HCT116 (cell line): ENCODE measurements around the gene RPS6KL1. TPM values are rescaled to one million over a fixed set of nuclear protein-coding genes. Genes with fewer than 3 reads are reported as not detected.

Source experiments
- ATAC-seq: fragments of 200-7000 bp; cut with Tn5 transposase; 2 replicates; pipeline ENCODE4 v1.9.1; 2020; ENCODE audit warnings: mild to moderate bottlenecking, moderate library complexity
- BruUV-seq: library from RNA; stranded (reverse); fragments of 400-500 nt; replicated peaks from 2 replicates; lab custom pipeline; 2021; lab: Mats Ljungman, UMichigan
- CTCF ChIA-PET: fragments of 300-600 bp; sonication (Branson Sonifier 250); formaldehyde crosslinking; loops from one replicate; lab custom pipeline; 2021; ENCODE audit warnings: antibody characterized with exemption; lab: Charles Lee
- POLR2A ChIA-PET: fragments of 300-600, 350-600 bp; sonication (Branson Sonifier 250); formaldehyde crosslinking; loops from one replicate; lab custom pipeline; 2021; ENCODE audit warnings: antibody characterized with exemption; lab: Charles Lee
- RAD21 ChIA-PET, 2 experiments: fragments of 300-600 bp; sonication (Branson Sonifier 250); formaldehyde crosslinking; loops; one replicate each; lab custom pipeline; 2023; ENCODE audit warnings: low total read pairs in 2 of 2; ENCODE audit not compliant: uncharacterized antibody in 2 of 2, unreplicated experiment in 2 of 2, low non-redundant PET in 1 of 2; lab: Charles Lee
- DNase-seq: peaks from one replicate; pipeline ENCODE4 v3.0.0-alpha.2; 2010; ENCODE audit warnings: low read depth, low spot score
- H2AFZ ChIP-seq: fragments of 200-600 bp; shearing (Covaris generic), sonication (generic); 2 replicates; pipeline ENCODE4 v1.6.1; 2017; ENCODE audit warnings: low read depth, mixed run types, mixed read lengths, antibody characterized with exemption, low read length; ENCODE audit not compliant: poor library complexity, severe bottlenecking
- H3K27ac ChIP-seq: 2 replicates; pipeline ENCODE4 v1.5.1; 2012; ENCODE audit warnings: low read depth, low read length
- H3K27me3 ChIP-seq: fragments of 200-600 bp; sonication (generic); 2 replicates; pipeline ENCODE4 v1.6.1; 2016; ENCODE audit warnings: mixed run types, low read length, mixed read lengths; ENCODE audit not compliant: insufficient read depth
- H3K36me3 ChIP-seq, 2 experiments: fragments of 200-500 bp in 1 of 2; fragments of 200-600 bp in 1 of 2; sonication (Bioruptor generic) in 1 of 2; sonication (generic) in 1 of 2; 2 replicates each; pipeline versions ENCODE4 v1.5.1 to v1.6.1; 2014 to 2016; ENCODE audit warnings: low read length in 2 of 2, inconsistent platforms in 1 of 2, mixed read lengths in 1 of 2, mixed run types in 1 of 2; ENCODE audit not compliant: insufficient read depth in 2 of 2, control insufficient read depth in 1 of 2
- H3K4me1 ChIP-seq, 2 experiments: fragments of 200-600 bp in 1 of 2; sonication (generic) in 1 of 2; 2 replicates each; pipeline versions ENCODE4 v1.5.1 to v1.6.1; 2012 to 2017; ENCODE audit warnings: low read length in 2 of 2, inconsistent platforms in 1 of 2, mild to moderate bottlenecking in 1 of 2, mixed read lengths in 1 of 2, mixed run types in 1 of 2, moderate library complexity in 1 of 2; ENCODE audit not compliant: insufficient read depth in 2 of 2, control insufficient read depth in 1 of 2
- H3K4me2 ChIP-seq: fragments of 200-600 bp; sonication (generic); 2 replicates; pipeline ENCODE4 v1.6.1; 2017; ENCODE audit warnings: mixed run types, low read length, mixed read lengths
- H3K4me3 ChIP-seq, 2 experiments: fragments of 200-600 bp in 1 of 2; sonication (generic) in 1 of 2; replicated peaks in 1 of 2; 2 replicates each; pipeline ENCODE4 v1.5.1; 2011 to 2016; ENCODE audit warnings: low read length in 2 of 2, control low read depth in 1 of 2, low read depth in 1 of 2, mild to moderate bottlenecking in 1 of 2, mixed read lengths in 1 of 2, mixed run types in 1 of 2
- H3K79me2 ChIP-seq: fragments of 200-600 bp; sonication (generic); 2 replicates; pipeline ENCODE4 v1.6.1; 2017; ENCODE audit warnings: mild to moderate bottlenecking, mixed run types, low read length, moderate library complexity, mixed read lengths; ENCODE audit not compliant: insufficient read depth
- H3K9ac ChIP-seq: fragments of 200-600 bp; sonication (generic); 2 replicates; pipeline ENCODE4 v1.6.1; 2016; ENCODE audit warnings: low read length, mixed read lengths
- H3K9me2 ChIP-seq: fragments of 200-600 bp; sonication (generic), shearing (Covaris generic); 2 replicates; pipeline ENCODE4 v1.6.1; 2017; ENCODE audit warnings: mixed run types, mild to moderate bottlenecking, moderate library complexity; ENCODE audit not compliant: insufficient read depth
- H3K9me3 ChIP-seq, 2 experiments: fragments of 200-500 bp in 1 of 2; fragments of 200-600 bp in 1 of 2; sonication (Bioruptor generic) in 1 of 2; sonication (generic) in 1 of 2; 2 replicates each; pipeline ENCODE4 v1.6.1; 2014 to 2017; ENCODE audit warnings: low read length in 2 of 2, mixed read lengths in 2 of 2, inconsistent platforms in 1 of 2, low read depth in 1 of 2, mild to moderate bottlenecking in 1 of 2, mixed run types in 1 of 2, moderate library complexity in 1 of 2; ENCODE audit not compliant: control insufficient read depth in 1 of 2, insufficient read depth in 1 of 2
- H4K20me1 ChIP-seq: fragments of 200-600 bp; sonication (generic), shearing (Covaris generic); 2 replicates; pipeline ENCODE4 v1.6.1; 2017; ENCODE audit warnings: mixed run types, mild to moderate bottlenecking, moderate library complexity; ENCODE audit not compliant: insufficient read depth
- CTCF ChIP-seq, 3 experiments: fragments of 200-600 bp in 1 of 3; sonication (generic) in 1 of 3; IDR thresholded peaks in 2 of 3; conservative IDR thresholded peaks in 1 of 3; 2 replicates each; pipeline ENCODE4 v1.5.1; 2012 to 2017; ENCODE audit warnings: low read depth in 2 of 3, low read length in 2 of 3, antibody characterized with exemption in 1 of 3, borderline replicate concordance in 1 of 3, control low read depth in 1 of 3, mild to moderate bottlenecking in 1 of 3, mixed read lengths in 1 of 3, mixed run types in 1 of 3, moderate library complexity in 1 of 3; ENCODE audit not compliant: insufficient read depth in 1 of 3
- EZH2phosphoT487 ChIP-seq: fragments of 200-600 bp; IDR thresholded peaks from 2 replicates; pipeline ENCODE4 v1.6.1; 2018; ENCODE audit warnings: antibody characterized with exemption, borderline replicate concordance
- RAD21 ChIP-seq: IDR thresholded peaks from 2 replicates; pipeline ENCODE4 v1.6.1; 2012; ENCODE audit warnings: low read depth, mild to moderate bottlenecking
- SP1 ChIP-seq: IDR thresholded peaks from 2 replicates; pipeline ENCODE4 v1.6.1; 2012; ENCODE audit warnings: low read depth
- SRF ChIP-seq: IDR thresholded peaks from 2 replicates; pipeline ENCODE4 v1.6.1; 2012; ENCODE audit warnings: low read depth
- TCF7L2 ChIP-seq: IDR thresholded peaks from 2 replicates; pipeline ENCODE4 v1.7.0; 2011; ENCODE audit warnings: borderline replicate concordance, inconsistent platforms; ENCODE audit not compliant: insufficient read depth, insufficient read length; ENCODE audit errors: extremely low read depth
- ZFX ChIP-seq: fragments of 450-650 bp; IDR thresholded peaks from 2 replicates; pipeline ENCODE4 v1.6.1; 2017
- intact Hi-C: fragments of 100-400 bp; cut with micrococcal nuclease; formaldehyde crosslinking; loops from 2 replicates; pipeline ENCODE4 v1.10.0; 2022
- total RNA-seq: library from RNA; stranded (reverse); gene quantifications from one replicate; pipeline ENCODE4 v1.2.1, GENCODE V29; 2021; ENCODE audit not compliant: unreplicated experiment

The RPS6KL1 gene
- total RNA-seq, 1 experiment from 2014 or later = 6.7 TPM

GRCh38 chr14:74951443-74952179 lies 28.6 kb upstream of the RPS6KL1 start:
- CTCF ChIA-PET = no interaction called here
- H2AFZ ChIP-seq = no peak overlapping the region
- H3K4me3 ChIP-seq = no peak overlapping the region
- no peaks in the 10 kb centered on the region for H3K36me3 ChIP-seq
- H3K4me1 ChIP-seq = peaks cover 4 to 25% of the 10 kb centered on the region in 2 experiments; a peak in 3 of 4 replicates
- BruUV-seq = no TSS peak
- POLR2A ChIA-PET = no interaction called here
- no peak for DNase-seq
- no peak for TF ChIP-seq SP1
- no peak for TF ChIP-seq CTCF (IDR thresholded peaks at IDR 0.05 in 2 of 3, conservative IDR thresholded peaks at IDR 0.05 in 1 of 3; ENCODE audit: borderline replicate concordance in 1 of 3, insufficient read depth in 1 of 3, low read depth in 2 of 3, low read length in 2 of 3)
- TF ChIP-seq TCF7L2 = no peak
- no peaks in the 10 kb centered on the region for H3K79me2 ChIP-seq
- ATAC-seq = no peak
- no peaks in the 10 kb centered on the region for H3K9me3 ChIP-seq
- H3K27ac ChIP-seq = no peak overlapping the region
- RAD21 ChIA-PET = no interaction called here
- no peaks in the 10 kb centered on the region for H3K9me2 ChIP-seq
- intact Hi-C loops = no loop called here
- H4K20me1 ChIP-seq = no peaks in the 10 kb centered on the region
- no peak overlapping the region for H3K9ac ChIP-seq
- no peaks in the 10 kb centered on the region for H3K27me3 ChIP-seq
- no peak overlapping the region for H3K4me2 ChIP-seq

GRCh38 chr14:74950795-74951442 lies 27.9 kb upstream of the RPS6KL1 start:
- H3K9me3 ChIP-seq = no peaks in the 10 kb centered on the region
- intact Hi-C loops = no loop called here
- ATAC-seq = no peak
- CTCF ChIA-PET = no interaction called here
- DNase-seq = no peak
- no peak overlapping the region for H3K4me2 ChIP-seq
- POLR2A ChIA-PET = no interaction called here
- no peaks in the 10 kb centered on the region for H3K79me2 ChIP-seq
- H3K9ac ChIP-seq = no peak overlapping the region
- no peak overlapping the region for H3K4me3 ChIP-seq
- H3K36me3 ChIP-seq = no peaks in the 10 kb centered on the region
- H2AFZ ChIP-seq = no peak overlapping the region
- no peaks in the 10 kb centered on the region for H3K27me3 ChIP-seq
- H3K9me2 ChIP-seq = no peaks in the 10 kb centered on the region
- no peaks in the 10 kb centered on the region for H4K20me1 ChIP-seq
- H3K27ac ChIP-seq = no peak overlapping the region
- peaks cover 4 to 19% of the 10 kb centered on the region in 2 experiments; a peak in 3 of 4 replicates for H3K4me1 ChIP-seq
- no TSS peak for BruUV-seq
- TF ChIP-seq SRF (no peak), EZH2phosphoT487 (no peak), ZFX (no peak), RAD21 (no peak)
- RAD21 ChIA-PET = no interaction called here
